Smooth muscle cell of the brain vasculature (primary cell): ENCODE data around the gene PTPRM.
A peak's percentile ranks its signal among the peaks of the same experiment; 100 is the strongest.
"Not testable (repeated sequence)": the region's sequence is repeated elsewhere in the genome, so short reads cannot be mapped to it uniquely, and the experiment has no call there.

ENCODE experiments used
- DNase-seq: peaks from one replicate; pipeline ENCODE4 v3.0.0-alpha.2; 2012; ENCODE audit warnings: low read depth, low spot score

The PTPRM gene

DNA sequence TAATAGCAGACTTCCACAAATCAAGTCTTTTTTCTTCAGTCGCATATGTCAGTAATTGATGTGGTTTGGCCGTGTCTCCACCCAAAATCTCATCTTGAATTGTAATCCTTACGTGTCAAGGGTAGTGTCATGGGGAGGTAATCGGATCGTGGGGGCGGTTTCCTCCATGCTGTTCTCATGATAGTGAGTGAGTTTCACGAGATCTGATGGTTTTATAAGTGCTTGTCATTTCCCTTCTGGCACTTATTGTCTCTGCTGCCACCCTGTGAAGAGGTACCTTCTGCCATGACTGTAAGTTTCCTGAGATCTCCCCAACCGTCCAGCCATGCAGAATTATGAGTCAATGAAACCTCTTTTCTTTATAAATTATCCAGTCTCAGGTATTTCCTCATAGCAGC is 478.8 kb downstream of the PTPRM start:
- DNase-seq = no peak

DNA sequence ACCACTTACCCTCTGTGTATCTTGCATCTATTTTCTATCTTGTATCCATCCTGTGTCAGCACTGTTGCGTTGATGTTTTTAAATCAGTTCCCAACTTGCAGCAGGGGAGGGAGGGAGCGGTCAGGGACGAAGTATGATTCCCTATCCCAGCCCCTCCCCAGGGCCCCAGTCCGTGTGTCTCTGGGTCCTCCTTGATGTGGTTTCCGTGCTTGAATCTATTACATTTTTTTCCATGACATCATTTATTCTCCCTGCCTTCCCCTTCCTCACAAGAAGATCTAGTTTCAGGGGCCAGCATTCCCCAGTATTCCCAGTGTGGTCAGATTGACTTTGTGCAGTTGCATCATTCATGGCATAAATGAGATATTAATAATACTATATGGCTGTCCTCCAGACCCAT is 479.3 kb downstream of the PTPRM start:
- DNase-seq = no peak

DNA sequence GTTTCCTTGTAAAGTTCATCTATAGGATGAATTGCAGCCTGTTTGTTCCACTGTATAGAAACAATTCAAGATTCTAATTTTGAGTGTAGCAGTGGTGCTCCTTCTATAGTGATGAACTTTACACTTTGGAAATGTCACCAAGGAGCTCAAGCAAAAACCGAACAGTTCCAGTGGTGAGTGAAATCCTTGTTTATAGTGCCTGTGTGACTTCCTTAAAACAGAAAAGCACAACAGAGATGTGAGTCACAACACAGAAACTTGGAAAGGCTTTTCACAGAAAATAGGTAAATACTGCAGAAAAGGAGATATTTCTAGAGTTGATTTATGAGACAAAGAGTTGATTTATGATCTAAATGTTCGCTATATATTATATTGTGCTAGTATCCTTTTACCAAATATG is 482.0 kb downstream of the PTPRM start:
- DNase-seq = no peak

DNA sequence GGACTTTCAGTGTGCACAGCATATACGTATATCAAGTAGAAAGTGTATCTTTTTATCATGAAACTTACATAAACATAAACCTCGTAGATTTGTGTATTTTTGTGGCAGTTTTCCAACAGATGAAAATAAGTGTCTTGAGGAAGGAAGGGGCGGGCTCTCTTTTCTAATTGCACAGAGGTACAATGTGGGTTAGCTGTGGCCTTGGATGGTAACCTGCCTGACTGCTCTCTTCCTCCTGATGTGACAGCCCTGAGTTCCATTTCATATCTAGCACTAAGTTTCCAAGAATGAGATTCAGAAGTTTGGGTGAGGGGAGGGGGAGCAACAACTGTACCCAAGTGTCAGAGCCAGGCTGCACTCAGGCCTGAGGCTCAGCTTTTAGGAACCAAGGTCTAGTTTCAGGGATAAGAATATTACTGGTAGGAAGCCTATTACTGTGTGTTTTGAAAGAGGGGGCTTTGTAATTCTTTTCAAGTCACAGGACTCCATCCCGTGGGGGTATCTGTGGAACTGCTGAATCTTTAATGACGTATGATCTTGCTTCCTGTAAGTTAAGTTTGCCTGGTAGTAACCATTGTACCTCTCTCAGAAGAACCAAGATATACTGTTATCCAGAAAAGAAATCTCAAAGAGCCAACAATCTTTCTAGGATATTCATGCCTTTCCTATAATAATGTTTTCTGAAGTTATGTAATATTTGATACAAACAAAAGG is 483.7 kb downstream of the PTPRM start:
- no peak for DNase-seq

DNA sequence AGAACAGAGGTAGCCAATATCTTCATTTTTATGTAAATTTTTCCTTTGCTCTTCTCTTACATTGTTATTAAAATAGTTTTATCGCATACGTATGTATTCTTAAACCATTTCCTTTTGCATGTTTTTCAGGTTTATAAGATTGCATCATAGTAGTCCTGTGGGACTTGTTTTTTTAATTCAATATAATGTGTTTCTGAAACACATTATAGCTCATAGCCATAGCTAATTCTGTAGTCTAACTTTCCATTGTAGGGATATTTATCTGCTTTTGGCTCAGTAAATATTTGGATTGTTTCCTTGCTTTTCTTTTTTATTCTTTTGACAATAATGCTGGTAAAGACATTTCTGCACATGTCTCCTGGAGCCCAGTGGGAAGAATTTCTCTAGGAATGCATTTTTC is 484.3 kb downstream of the PTPRM start:
- DNase-seq = no peak

DNA sequence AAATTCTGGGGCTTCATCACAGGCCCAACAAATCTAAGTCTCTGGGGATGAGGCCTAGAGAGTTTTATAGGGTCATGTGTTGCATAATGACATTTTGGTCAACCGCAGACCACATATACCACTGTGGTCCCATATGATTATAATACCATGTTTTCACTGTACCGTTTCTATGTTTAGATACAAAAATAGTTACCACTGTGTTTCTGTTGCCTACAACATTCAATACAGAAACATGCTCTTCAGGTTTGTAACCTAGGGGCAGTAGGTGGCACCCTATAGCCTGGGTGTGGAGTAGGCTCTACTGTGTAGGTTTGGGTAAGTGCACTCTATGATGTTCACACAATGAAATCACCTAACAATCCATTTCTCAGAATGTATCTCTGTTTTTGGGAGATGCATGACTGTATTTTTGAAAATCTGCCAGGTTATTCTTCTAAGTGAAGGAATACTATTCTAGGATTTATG is 485.2 kb downstream of the PTPRM start:
- no peak for DNase-seq

DNA sequence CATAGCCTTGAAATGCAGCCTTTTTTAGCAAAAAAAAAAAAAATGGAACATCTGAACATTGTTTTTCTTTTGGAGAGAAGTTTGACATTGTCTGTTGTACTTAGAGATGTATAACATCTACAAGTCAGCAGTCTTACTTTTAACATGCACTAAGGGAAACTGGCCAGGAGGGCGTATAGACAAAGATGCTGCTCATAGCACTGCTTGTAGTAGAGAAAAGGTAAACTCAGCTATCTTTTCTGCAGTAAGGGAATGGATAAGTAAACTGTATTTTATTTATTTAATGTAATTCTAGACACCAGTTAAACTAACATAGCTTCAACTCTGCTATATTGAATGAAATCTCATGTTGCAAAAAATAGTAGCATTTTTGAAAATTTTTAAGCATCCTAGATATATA is 489.6 kb downstream of the PTPRM start:
- DNase-seq = no peak

DNA sequence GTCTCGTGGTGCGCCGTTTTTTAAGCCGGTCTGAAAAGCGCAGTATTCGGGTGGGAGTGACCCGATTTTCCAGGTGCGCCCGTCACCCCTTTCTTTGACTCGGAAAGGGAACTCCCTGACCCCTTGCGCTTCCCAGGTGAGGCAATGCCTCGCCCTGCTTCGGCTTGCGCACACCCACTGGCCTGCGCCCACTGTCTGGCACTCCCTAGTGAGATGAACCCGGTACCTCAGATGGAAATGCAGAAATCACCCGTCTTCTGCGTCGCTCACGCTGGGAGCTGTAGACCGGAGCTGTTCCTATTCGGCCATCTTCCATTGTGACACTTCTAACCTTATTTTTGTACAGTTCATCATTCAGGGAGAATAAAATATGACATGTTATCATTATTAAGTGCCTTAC is 496.0 kb downstream of the PTPRM start:
- not testable (repeated sequence) for DNase-seq

DNA sequence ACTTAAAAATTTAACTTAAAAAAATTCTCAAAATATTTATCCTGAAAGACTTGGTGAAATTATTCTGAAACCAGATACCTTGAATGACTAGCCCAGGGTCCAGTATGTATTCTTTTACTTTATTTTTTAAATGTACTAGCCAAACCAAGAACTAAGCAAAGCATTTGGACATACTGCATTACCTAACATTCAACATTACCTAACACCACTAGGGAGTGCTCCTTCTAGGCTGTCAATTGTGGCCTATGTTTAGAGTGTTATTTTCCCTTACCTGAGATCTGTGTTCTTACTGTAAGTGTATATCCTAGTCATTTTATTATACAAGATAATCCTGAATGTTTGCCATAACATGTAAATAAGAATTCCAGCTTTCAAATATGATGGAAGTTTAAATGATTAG is 496.6 kb downstream of the PTPRM start:
- no peak for DNase-seq

DNA sequence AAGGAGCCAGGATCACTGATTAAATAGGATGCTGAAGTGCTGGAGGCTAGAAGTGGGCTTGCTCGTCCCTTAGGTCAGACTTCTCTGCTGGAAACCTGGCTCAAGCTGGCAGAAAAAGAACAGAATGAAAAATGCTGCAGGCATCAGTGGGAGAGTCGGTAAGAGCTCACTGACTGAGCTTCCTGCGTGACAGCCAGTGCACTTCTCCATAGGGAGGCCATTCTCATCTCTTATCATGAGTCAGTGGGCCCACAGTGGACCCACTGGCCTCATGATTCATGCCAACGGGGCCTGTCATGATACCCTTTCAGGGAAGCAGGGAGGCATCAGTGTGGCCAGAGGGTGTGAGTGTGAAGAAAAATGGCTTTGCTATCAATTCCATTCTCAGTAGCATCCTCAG is 498.2 kb downstream of the PTPRM start:
- no peak for DNase-seq

DNA sequence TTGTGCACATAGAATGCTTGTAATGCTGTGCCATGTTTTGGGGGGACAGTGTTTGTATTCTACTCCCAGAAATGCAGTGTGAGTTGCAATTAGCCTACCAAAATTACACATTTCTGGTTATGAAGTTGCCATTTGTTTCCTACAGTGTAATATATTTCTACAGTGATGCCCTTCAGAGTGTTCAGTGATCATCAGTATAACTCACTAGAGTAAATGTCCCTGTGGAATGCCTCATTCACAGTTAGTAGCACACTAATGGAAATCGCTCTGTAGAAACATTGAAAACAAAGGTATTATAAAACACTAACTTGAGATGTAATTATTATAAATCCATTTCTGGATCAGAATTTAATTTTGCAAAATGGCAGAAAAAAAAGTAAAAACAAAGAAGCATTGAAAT is 498.7 kb downstream of the PTPRM start:
- no peak for DNase-seq

DNA sequence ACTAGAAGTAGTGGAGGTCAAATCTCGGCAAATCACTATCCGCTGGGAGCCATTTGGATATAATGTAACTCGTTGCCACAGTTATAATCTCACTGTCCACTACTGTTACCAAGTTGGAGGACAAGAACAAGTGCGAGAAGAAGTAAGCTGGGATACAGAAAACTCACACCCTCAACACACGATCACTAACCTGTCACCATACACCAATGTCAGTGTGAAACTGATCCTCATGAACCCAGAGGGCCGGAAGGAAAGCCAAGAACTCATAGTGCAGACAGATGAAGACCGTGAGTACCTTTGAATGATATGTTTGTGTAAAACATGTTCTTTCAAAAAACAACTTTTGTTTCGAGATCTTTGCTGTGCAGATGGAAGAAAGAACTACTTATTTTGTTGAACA is 502.6 kb downstream of the PTPRM start:
- DNase-seq = no peak

DNA sequence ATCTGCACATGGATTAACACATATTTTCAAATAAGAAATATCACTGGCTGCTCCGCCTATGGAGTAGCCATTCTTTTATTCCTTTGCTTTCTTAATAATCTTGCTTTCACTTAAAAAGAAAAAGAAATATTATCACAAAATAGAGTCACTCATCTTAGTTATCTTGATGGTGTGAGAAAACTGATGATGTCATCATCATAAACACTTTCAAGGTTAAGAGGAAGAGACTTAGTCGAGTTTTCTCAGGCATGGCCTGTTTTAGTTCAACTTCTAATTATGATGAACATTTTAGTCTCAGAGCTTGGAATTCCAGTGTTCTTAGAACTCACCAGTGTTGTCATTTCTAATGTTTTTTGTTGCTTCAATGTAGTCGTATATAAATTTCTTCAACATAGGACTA is 506.1 kb downstream of the PTPRM start:
- DNase-seq = no peak

DNA sequence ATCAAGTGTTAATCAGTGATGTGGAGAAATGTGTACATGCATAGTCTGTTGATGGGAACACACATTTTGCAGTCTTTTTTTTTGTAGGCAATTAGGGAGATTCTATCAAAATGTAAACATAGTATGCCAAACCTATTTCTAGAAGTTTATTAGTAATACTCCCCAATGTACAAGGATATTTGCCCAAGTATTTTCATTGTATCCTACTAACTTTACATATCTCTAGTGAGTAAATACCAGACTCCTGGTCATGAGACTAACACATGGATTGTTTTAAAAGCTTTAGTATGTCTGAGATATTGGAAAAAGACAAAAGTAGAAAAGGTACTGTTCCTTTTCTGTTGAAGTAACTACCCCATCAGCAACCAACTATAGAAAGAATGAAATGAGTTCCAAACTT is 513.0 kb downstream of the PTPRM start:
- no peak for DNase-seq

DNA sequence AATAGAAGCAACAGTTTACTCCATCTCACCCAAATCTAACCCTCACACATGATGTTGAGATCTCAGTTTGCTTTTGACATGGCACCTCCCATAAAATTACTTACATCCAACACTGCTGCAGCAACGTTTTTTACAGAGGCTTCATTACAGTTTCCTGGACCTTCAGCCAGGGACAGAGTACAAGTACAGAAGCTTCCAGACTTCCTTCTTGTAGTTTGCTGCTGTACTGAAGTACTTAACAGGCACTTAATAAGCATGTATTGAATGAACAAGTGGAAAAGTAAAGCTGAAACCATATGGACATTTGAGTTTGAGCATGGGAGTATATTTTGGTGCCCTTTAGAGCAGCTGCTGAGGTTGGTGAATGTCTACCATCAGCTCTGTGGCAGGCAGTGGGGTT is 514.2 kb downstream of the PTPRM start:
- no peak for DNase-seq

DNA sequence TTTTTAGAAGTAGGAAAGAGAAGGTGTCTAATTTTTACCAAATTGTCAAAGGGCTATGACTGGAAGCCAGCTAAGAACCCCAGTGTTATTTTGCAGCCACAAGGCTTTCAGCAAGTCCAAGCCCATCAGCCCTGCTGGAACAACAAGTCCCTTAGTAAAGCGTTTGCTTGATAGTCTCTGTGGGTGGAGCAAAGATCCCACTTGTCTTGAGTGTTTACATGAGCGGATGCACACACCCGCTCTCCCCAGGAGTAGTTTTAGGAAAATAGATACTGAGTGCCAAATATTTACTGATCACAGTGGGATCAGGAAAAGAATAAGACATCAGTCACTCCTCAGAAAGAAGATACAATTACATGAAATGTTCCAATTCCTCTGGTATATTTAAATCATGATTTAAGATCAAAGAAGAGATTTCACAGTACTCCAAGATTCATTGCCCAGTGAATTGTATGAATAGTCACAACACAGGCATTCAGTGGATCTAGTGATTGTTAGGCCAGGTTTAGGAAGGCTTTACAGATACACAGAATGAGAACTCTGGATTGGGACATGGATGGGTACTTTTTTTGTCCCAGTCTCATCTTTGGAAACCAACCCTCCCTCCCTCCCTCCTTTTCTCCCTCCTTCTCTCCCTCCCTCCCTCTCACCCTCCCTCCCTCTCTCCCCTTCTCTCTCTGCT is 514.9 kb downstream of the PTPRM start:
- peak; percentile 73 for DNase-seq

DNA sequence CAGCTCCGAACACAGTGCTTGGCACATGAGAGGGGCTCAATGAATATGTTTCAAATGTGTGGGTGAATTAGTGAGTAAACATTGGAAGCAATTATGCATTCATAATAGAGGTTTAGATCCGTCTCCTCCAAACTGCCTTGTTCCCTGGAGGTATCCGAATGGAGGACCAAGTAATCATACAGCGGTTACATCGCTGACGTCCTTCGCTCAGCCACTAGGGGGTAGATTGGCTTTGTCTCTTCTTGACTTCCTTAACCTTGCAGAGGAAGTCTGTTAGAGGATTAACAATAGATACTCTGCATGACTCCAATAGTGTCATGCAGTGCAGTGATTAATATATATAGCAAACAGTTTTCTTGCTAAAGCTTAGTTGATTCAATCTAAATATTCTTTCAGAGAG is 517.0 kb downstream of the PTPRM start:
- no peak for DNase-seq

DNA sequence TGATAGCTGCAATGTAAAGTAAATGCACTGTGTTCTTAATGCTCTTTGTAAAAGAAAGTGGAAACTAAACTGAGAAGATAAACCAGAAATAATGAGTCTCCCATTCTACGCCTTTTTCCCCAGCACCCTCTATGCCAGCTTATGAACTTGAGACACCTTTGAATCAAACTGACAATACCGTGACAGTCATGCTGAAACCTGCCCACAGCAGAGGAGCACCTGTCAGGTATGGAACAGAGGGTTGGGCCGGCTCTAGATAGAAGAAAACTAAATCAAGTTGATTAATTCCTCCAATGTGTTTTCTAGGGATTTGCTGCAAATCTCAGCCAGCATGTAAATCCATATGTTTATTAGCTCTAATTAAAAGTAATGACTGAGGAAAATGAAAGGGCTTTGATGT is 521.5 kb downstream of the PTPRM start:
- DNase-seq = no peak

DNA sequence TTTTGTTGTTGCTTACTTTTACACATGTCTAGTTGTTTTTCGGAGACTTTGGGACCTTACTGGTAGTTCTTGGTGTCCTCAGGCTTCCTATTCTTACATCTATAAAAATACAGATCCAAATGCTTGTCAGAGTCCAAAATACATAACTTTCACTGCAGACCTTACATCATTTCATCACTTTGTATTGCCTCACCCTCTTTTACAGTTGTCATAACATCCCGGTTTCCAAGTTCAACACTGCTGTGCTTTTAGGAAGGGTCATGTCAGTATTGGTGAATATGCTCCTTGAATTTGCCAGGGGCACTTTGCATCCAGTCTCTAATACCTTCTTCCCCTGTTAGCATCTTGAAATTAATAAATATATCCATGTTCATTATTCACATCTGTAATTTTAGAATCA is 523.9 kb downstream of the PTPRM start:
- DNase-seq = no peak

DNA sequence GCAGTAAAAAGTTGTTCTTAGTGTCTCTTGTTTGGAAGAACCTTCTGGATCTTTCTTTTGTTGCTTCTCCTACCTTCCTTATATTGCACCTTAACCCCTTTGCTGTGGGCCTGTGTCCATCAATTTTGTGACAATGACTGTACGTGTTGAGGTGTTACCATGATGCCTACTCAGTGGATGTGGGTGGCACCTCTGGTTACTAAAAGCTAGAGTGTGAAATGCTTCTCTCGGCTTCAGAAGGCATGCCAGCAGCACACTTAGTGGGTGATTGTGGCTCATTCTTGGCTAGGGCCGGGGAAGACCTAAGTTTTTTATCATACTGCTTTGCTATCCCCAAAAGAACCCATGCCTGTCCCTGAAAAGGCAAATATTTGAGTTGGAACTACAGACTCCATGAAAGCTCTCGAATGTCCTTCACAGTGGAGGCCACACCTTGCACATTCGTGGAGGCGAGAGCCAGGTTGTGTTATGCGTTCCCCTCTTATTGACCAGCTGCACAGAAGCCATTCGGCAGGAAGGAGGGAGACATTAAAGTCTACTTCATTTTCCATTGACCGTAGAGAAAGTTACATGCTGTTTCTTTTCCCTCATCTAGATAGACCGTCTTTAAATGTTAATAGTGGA is 528.9 kb downstream of the PTPRM start:
- DNase-seq = no peak

DNA sequence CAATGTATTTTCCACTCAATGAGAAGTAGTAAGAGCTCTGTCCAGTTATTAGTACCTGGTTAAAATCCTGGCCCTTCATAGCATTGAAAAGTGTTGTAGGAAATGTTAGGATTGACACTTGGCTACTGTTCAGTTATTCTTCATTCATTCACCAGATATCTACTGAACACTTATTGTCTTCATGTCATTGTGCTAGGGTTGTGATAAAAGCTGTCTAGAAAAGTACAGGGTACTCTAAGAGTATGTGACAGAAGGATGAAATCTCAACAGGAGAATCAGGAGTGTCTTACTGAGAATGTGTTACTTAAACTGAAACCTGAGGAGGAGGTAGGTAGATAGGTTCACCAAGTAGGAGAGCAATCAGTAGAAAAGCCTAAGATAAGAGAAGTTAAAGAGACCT is 530.3 kb downstream of the PTPRM start:
- no peak for DNase-seq

DNA sequence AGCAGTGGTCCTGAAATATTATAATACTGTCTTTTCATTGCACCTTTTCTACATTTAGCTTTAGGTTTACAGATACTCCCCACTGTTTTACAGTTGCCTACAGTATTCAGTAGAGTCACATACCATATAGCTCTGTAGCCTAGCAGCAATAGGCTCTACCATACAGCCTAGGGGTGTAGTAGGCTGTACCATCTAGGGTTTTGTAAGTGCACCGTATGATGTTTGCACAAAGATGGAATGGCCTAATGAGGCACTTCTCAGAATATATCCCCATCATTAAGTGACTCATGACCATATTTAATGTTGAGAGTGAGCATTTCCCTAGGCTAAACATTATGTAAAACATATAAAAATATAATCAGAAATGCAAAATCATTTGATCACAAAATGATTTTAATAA is 530.8 kb downstream of the PTPRM start:
- no peak for DNase-seq

DNA sequence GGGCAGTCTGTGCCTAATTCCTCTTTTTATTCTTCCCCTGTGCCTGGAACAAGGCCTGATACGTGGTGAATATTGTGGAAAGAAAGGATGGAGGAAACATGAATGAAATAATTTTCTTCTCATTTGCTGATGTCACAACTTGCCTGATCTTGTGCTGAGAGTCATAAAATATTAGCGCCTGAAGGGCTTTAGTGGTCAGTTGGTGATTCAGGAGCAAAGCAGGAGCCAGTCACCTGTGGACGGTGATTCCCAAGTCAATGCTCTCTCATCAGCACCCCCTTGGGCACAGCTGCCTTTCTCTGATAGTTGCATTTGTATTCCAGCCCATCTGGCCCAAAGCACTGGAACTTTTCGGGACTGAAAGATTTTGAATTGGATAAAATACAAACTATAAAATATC is 539.5 kb downstream of the PTPRM start:
- no peak for DNase-seq
